ENCODE measurements around the gene PCSK4. TPM values are rescaled to one million over a fixed set of nuclear protein-coding genes. Genes with fewer than 3 reads are reported as not detected.
A peak's percentile ranks its signal among the peaks of the same experiment; 100 is the strongest.

The PCSK4 gene
- total and polyA plus RNA-seq, 9 of the 15 experiments (the other 6 are each of a cell fraction or from before 2014, with no cell fraction given), result 0.01 to 9.1 (median 2.1) TPM; not detected in 1

- TF ChIP-seq USF2 (CRISPR knock-in tag; IDR thresholded peaks at IDR 0.05) (peak; percentile 68), ZNF512 (tag; IDR thresholded peaks at IDR 0.05) (no peak), TSC22D4 (tag; IDR thresholded peaks at IDR 0.05) (no peak), TFE3 (CRISPR knock-in tag; IDR thresholded peaks at IDR 0.05) (peak; percentile 67), XRCC3 (IDR thresholded peaks at IDR 0.05) (no peak), ZBTB40 (IDR thresholded peaks at IDR 0.05) (no peak), ZBTB40 (CRISPR knock-in tag; IDR thresholded peaks at IDR 0.05) (no peak), USF1 (CRISPR knock-in tag; IDR thresholded peaks at IDR 0.05) (peak; percentile 61), ZBTB7A (IDR thresholded peaks at IDR 0.05; ENCODE audit: borderline replicate concordance, control insufficient read depth, low read depth, low read length) (peak; percentile 51; the same call in 1 of the 2 replicates)
Measured at GRCh38 chr19:1438933-1439354, 51.2 kb downstream of the PCSK4 start (continued).
